ENCODE data around the gene EPHA6. TPM values are rescaled to one million over a fixed set of nuclear protein-coding genes. Genes with fewer than 3 reads are reported as not detected.

EPHA6 gene
- total RNA-seq, 1 experiment from 2014 or later = 2.7 TPM

- Mint-ChIP-seq H3K4me3 (ENCODE audit: unreplicated experiment) (no peak overlapping the region), H3K27me3 (ENCODE audit: insufficient read depth, unreplicated experiment) (no peaks in the 10 kb centered on the region), H3K27ac (ENCODE audit: unreplicated experiment) (no peak overlapping the region), H3K9me3 (ENCODE audit: unreplicated experiment) (no peaks in the 10 kb centered on the region), H3K36me3 (ENCODE audit: insufficient read depth, unreplicated experiment) (no peaks in the 10 kb centered on the region), H3K4me1 (ENCODE audit: low read depth, unreplicated experiment) (no peaks in the 10 kb centered on the region)
- intact Hi-C loops (cut with micrococcal nuclease; ENCODE audit: unreplicated experiment) = no loop called here
- Histone ChIP-seq H3K27me3 (replicated peaks; ENCODE audit: control insufficient read depth, insufficient read depth, low read length) (no peaks in the 10 kb centered on the region), H3K4me3 (ENCODE audit: low read depth, low read length) (no peak overlapping the region), H3K4me1 (no peaks in the 10 kb centered on the region), H3K9me3 (no peaks in the 10 kb centered on the region), H3K36me3 (ENCODE audit: control insufficient read depth, insufficient read depth, low read length) (no peaks in the 10 kb centered on the region)
- TF ChIP-seq CTCF (IDR thresholded peaks at IDR 0.05; ENCODE audit: insufficient read depth in 1 of 2, low read depth in 1 of 2, low read length in 1 of 2, severe bottlenecking in 1 of 2, unreplicated experiment in 1 of 2) = no peak
- no TSS peak for BruUV-seq (replicated peaks)
- DNase-seq = no peak
- ChIA-PET CTCF (no interaction called here), POLR2A (no interaction called here)
These were observed 625.0 kb downstream of the EPHA6 start for GRCh38 chr3:97439373-97439772.

- intact Hi-C loops (cut with micrococcal nuclease; ENCODE audit: unreplicated experiment) = no loop called here
- Histone ChIP-seq H3K9me3 (no peaks in the 10 kb centered on the region), H3K4me1 (no peaks in the 10 kb centered on the region), H3K4me3 (ENCODE audit: low read depth, low read length) (no peak overlapping the region), H3K36me3 (ENCODE audit: control insufficient read depth, insufficient read depth, low read length) (no peaks in the 10 kb centered on the region), H3K27me3 (replicated peaks; ENCODE audit: control insufficient read depth, insufficient read depth, low read length) (no peaks in the 10 kb centered on the region)
- Mint-ChIP-seq H3K9me3 (ENCODE audit: unreplicated experiment) (no peaks in the 10 kb centered on the region), H3K36me3 (ENCODE audit: insufficient read depth, unreplicated experiment) (no peaks in the 10 kb centered on the region), H3K4me3 (ENCODE audit: unreplicated experiment) (no peak overlapping the region), H3K4me1 (ENCODE audit: low read depth, unreplicated experiment) (no peaks in the 10 kb centered on the region), H3K27ac (ENCODE audit: unreplicated experiment) (no peak overlapping the region), H3K27me3 (ENCODE audit: insufficient read depth, unreplicated experiment) (no peaks in the 10 kb centered on the region)
- TF ChIP-seq CTCF (IDR thresholded peaks at IDR 0.05; ENCODE audit: insufficient read depth in 1 of 2, low read depth in 1 of 2, low read length in 1 of 2, severe bottlenecking in 1 of 2, unreplicated experiment in 1 of 2) = no peak
- ChIA-PET POLR2A (no interaction called here), CTCF (no interaction called here)
- DNase-seq = no peak
- no TSS peak for BruUV-seq (replicated peaks)
These were observed 649.6 kb downstream of the EPHA6 start for GRCh38 chr3:97464035-97464434.

GRCh38 chr3:97470481-97470880 lies 656.1 kb downstream of the EPHA6 start:
- Histone ChIP-seq H3K4me3 (ENCODE audit: low read depth, low read length) (no peak overlapping the region), H3K4me1 (no peaks in the 10 kb centered on the region), H3K36me3 (ENCODE audit: control insufficient read depth, insufficient read depth, low read length) (no peaks in the 10 kb centered on the region), H3K9me3 (no peaks in the 10 kb centered on the region), H3K27me3 (replicated peaks; ENCODE audit: control insufficient read depth, insufficient read depth, low read length) (no peaks in the 10 kb centered on the region)
- Mint-ChIP-seq H3K36me3 (ENCODE audit: insufficient read depth, unreplicated experiment) (no peaks in the 10 kb centered on the region), H3K27ac (ENCODE audit: unreplicated experiment) (no peak overlapping the region), H3K4me1 (ENCODE audit: low read depth, unreplicated experiment) (no peaks in the 10 kb centered on the region), H3K9me3 (ENCODE audit: unreplicated experiment) (no peaks in the 10 kb centered on the region), H3K27me3 (ENCODE audit: insufficient read depth, unreplicated experiment) (no peaks in the 10 kb centered on the region), H3K4me3 (ENCODE audit: unreplicated experiment) (no peak overlapping the region)
- CTCF ChIA-PET = no interaction called here
- no TSS peak for BruUV-seq (replicated peaks)
- intact Hi-C loops (cut with micrococcal nuclease; ENCODE audit: unreplicated experiment) = no loop called here
- no peak for TF ChIP-seq CTCF (IDR thresholded peaks at IDR 0.05; ENCODE audit: insufficient read depth in 1 of 2, low read depth in 1 of 2, low read length in 1 of 2, severe bottlenecking in 1 of 2, unreplicated experiment in 1 of 2)
- no peak for DNase-seq
- POLR2A ChIA-PET = interaction anchor here (0.6 kb wide), 1 partner anchor 1896 kb away, joined by 5 read pairs; no protein-coding TSS in a partner anchor

All from Caco-2 (cell line).